Endothelial cell of umbilical vein (primary cell): Measurements from ENCODE around the gene PLXNA4. TPM values are rescaled to one million over a fixed set of nuclear protein-coding genes. Genes with fewer than 3 reads are reported as not detected.
A peak's percentile ranks its signal among the peaks of the same experiment; 100 is the strongest.

ENCODE experiments used
- BruUV-seq: library from RNA; stranded (reverse); fragments of 400-500 nt; replicated peaks from 2 replicates; lab custom pipeline; 2021; lab: Mats Ljungman, UMichigan
- CTCF ChIA-PET: fragments of 300-600, 350-600 bp; sonication (Branson Sonifier 250); formaldehyde crosslinking; loops from one replicate; lab custom pipeline; 2021; ENCODE audit warnings: antibody characterized with exemption, inconsistent platforms; lab: Charles Lee
- POLR2A ChIA-PET: fragments of 300-600, 350-600 bp; sonication (Branson Sonifier 250); formaldehyde crosslinking; loops from one replicate; lab custom pipeline; 2021; ENCODE audit warnings: antibody characterized with exemption, inconsistent platforms; lab: Charles Lee
- DNase-seq: peaks from one replicate; pipeline ENCODE4 v3.0.0-alpha.2; 2011; ENCODE audit warnings: low read depth, low spot score
- FAIRE-seq: peaks from 2 replicates; lab custom pipeline; 2011; peaks lifted over from hg19 to GRCh38; lab: Jason Lieb, UNC
- H2AFZ ChIP-seq: 2 replicates; pipeline ENCODE4 v1.6.0; 2012; ENCODE audit warnings: low read depth, low read length, control low read depth, inconsistent platforms
- H3K27ac ChIP-seq: 2 replicates; pipeline ENCODE4 v1.5.1; 2011; ENCODE audit warnings: low read depth, mild to moderate bottlenecking, control low read depth, low read length, moderate library complexity; ENCODE audit not compliant: insufficient read depth
- H3K27me3 ChIP-seq, 2 experiments: 2 replicates each; pipeline versions ENCODE4 v1.6.0 to v1.6.1; 2011; ENCODE audit warnings: low read length in 2 of 2, mixed read lengths in 1 of 2; ENCODE audit not compliant: control insufficient read depth in 2 of 2, insufficient read depth in 2 of 2
- H3K36me3 ChIP-seq, 2 experiments: 2 replicates in 1 of 2; 3 replicates in 1 of 2; pipeline ENCODE4 v1.5.1; 2011; ENCODE audit warnings: low read length in 2 of 2, mild to moderate bottlenecking in 1 of 2, moderate library complexity in 1 of 2; ENCODE audit not compliant: control insufficient read depth in 2 of 2, insufficient read depth in 2 of 2; ENCODE audit errors: extremely low read depth in 1 of 2
- H3K4me1 ChIP-seq: 3 replicates; pipeline ENCODE4 v1.5.1; 2011; ENCODE audit warnings: mild to moderate bottlenecking, low read length; ENCODE audit not compliant: control insufficient read depth, insufficient read depth; ENCODE audit errors: extremely low read depth
- H3K4me2 ChIP-seq: 2 replicates; pipeline ENCODE4 v1.6.1; 2011; ENCODE audit warnings: low read length, control low read depth, mixed read lengths; ENCODE audit not compliant: insufficient read depth
- H3K4me3 ChIP-seq, 3 experiments: fragments of 200-600 bp in 1 of 3; sonication (generic), shearing (Covaris generic) in 1 of 3; replicated peaks in 1 of 3; 2 replicates each; pipeline ENCODE4 v1.5.1; 2011 to 2016; ENCODE audit warnings: control low read depth in 3 of 3, low read length in 3 of 3, mild to moderate bottlenecking in 2 of 3, inconsistent platforms in 1 of 3, low read depth in 1 of 3, moderate library complexity in 1 of 3; ENCODE audit not compliant: insufficient read depth in 1 of 3
- H3K79me2 ChIP-seq: 2 replicates; pipeline ENCODE4 v1.6.0; 2012; ENCODE audit warnings: low read length, inconsistent platforms; ENCODE audit not compliant: control insufficient read depth, insufficient read depth
- H3K9ac ChIP-seq: replicated peaks from 2 replicates; pipeline ENCODE3; 2011; ENCODE audit warnings: low read length, control low read depth; ENCODE audit not compliant: insufficient read depth; ENCODE audit errors: extremely low read depth
- H3K9me1 ChIP-seq: replicated peaks from 3 replicates; pipeline ENCODE4 v1.6.0; 2011; ENCODE audit warnings: mild to moderate bottlenecking, low read length; ENCODE audit not compliant: control insufficient read depth, insufficient read depth; ENCODE audit errors: extremely low read depth
- H3K9me3 ChIP-seq: replicated peaks from 2 replicates; pipeline ENCODE4 v1.5.1; 2012; ENCODE audit warnings: low read length, inconsistent platforms; ENCODE audit not compliant: control insufficient read depth, insufficient read depth
- H4K20me1 ChIP-seq: replicated peaks from 2 replicates; pipeline ENCODE3; 2011; ENCODE audit warnings: mild to moderate bottlenecking, low read length; ENCODE audit not compliant: control insufficient read depth, insufficient read depth; ENCODE audit errors: extremely low read depth
- EZH2 ChIP-seq: IDR thresholded peaks from 2 replicates; pipeline ENCODE4 v1.6.1; 2012; ENCODE audit warnings: borderline replicate concordance, low read depth, mild to moderate bottlenecking, moderate library complexity, low read length, inconsistent platforms; ENCODE audit not compliant: severe bottlenecking
- FOS ChIP-seq: IDR thresholded peaks from 2 replicates; pipeline ENCODE4 v1.6.1; 2011; ENCODE audit warnings: mild to moderate bottlenecking, low read length, moderate library complexity, borderline replicate concordance; ENCODE audit not compliant: insufficient read depth
- JUN ChIP-seq: IDR thresholded peaks from 2 replicates; pipeline ENCODE4 v1.6.1; 2011; ENCODE audit warnings: borderline replicate concordance, low read depth; ENCODE audit not compliant: insufficient read length, insufficient read depth
- MYC ChIP-seq: IDR thresholded peaks from one replicate; pipeline ENCODE4 v1.6.1; 2011; ENCODE audit warnings: mild to moderate bottlenecking, low read depth, low read length
- dilution Hi-C: fragments of 300-500 bp; cut with MboI; formaldehyde crosslinking; loops from one replicate; pipeline ENCODE4 v1.15.0; 2019; ENCODE audit warnings: low sequenced_read_pairs; ENCODE audit not compliant: extremely low pct_ligation_motif_present
- intact Hi-C: fragments of 100-400 bp; cut with micrococcal nuclease; formaldehyde crosslinking; loops from one replicate; pipeline ENCODE4 v1.10.0; 2022
- polyA plus RNA-seq, 4 experiments: library from polyadenylated mRNA; depleted of rRNA in 3 of 4; stranded (reverse) in 3 of 4; unstranded in 1 of 4; fragments of >200 nt; gene quantifications; 2 replicates each; pipeline versions ENCODE4 v1.2.1 to v1.2.3, GENCODE V29; 2011 to 2012; ENCODE audit warnings: missing spikeins in 1 of 4
- total RNA-seq: library from RNA; stranded (reverse); gene quantifications from 2 replicates; pipeline ENCODE4 v1.2.3, GENCODE V29; 2021
- TF ChIP-seq, protein P1 (sequence below), 2 donors: IDR thresholded peaks; 1 replicate in 1 of 2; 2 replicates in 1 of 2; pipeline ENCODE4 v1.5.1; 2011; ENCODE audit warnings: low read length in 2 of 2, mild to moderate bottlenecking in 2 of 2, moderate library complexity in 2 of 2, control low read depth in 1 of 2, inconsistent platforms in 1 of 2, low read depth in 1 of 2; ENCODE audit not compliant: insufficient read depth in 1 of 2; ENCODE audit errors: extremely low read depth in 1 of 2

The PLXNA4 gene
- total and polyA plus RNA-seq, 2 donors (not counting 3 experiments of a cell fraction or from before 2014, with no cell fraction given): 12.1 to 20.4 TPM

- dilution Hi-C loops: no loop called here
- POLR2A ChIA-PET: interaction anchor here (0.6 kb wide), 1 partner anchor 28 kb away, joined by 3 read pairs; no protein-coding TSS in a partner anchor
- Histone ChIP-seq H3K4me3 (no peak overlapping the region), H2AFZ (peak overlapping the region; percentile 83), H3K79me2 (no peaks in the 10 kb centered on the region), H3K9me3 (no peaks in the 10 kb centered on the region), H4K20me1 (no peaks in the 10 kb centered on the region), H3K4me1 (peaks cover 37% of the 10 kb centered on the region), H3K9me1 (no peaks in the 10 kb centered on the region), H3K9ac (no peak overlapping the region), H3K27ac (peak overlapping the region; percentile 44), H3K4me2 (peak overlapping the region; percentile 76), H3K36me3 (peaks cover 0 to 5% of the 10 kb centered on the region in 2 experiments), H3K27me3 (no peaks in the 10 kb centered on the region)
- DNase-seq (peak; percentile 85), FAIRE-seq (peak; percentile 99)
- BruUV-seq: no TSS peak
- CTCF ChIA-PET: interaction anchor here (0.6 to 1.3 kb wide), 3 partner anchors 11 to 20 kb away, joined by 3 read pairs; no protein-coding TSS in a partner anchor
- TF ChIP-seq EZH2 (no peak), MYC (peak; percentile 54), FOS (peak; percentile 96), JUN (peak; percentile 84)
- TF ChIP-seq, protein P1, sequence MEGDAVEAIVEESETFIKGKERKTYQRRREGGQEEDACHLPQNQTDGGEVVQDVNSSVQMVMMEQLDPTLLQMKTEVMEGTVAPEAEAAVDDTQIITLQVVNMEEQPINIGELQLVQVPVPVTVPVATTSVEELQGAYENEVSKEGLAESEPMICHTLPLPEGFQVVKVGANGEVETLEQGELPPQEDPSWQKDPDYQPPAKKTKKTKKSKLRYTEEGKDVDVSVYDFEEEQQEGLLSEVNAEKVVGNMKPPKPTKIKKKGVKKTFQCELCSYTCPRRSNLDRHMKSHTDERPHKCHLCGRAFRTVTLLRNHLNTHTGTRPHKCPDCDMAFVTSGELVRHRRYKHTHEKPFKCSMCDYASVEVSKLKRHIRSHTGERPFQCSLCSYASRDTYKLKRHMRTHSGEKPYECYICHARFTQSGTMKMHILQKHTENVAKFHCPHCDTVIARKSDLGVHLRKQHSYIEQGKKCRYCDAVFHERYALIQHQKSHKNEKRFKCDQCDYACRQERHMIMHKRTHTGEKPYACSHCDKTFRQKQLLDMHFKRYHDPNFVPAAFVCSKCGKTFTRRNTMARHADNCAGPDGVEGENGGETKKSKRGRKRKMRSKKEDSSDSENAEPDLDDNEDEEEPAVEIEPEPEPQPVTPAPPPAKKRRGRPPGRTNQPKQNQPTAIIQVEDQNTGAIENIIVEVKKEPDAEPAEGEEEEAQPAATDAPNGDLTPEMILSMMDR (IDR thresholded peaks at IDR 0.05; ENCODE audit: extremely low read depth in 1 of 2, insufficient read depth in 1 of 2, low read depth in 1 of 2, low read length in 2 of 2): no peak
- intact Hi-C loops: loop anchor here (5.0 kb wide), 1 partner anchor 606 kb away; no protein-coding TSS in a partner anchor
These were observed 277.5 kb downstream of the PLXNA4 start for GRCh38 chr7:132298790-132299189.
